Prostate gland (tissue), 2 donors: ENCODE results near the gene MAGI2. TPM values are rescaled to one million over a fixed set of nuclear protein-coding genes. Genes with fewer than 3 reads are reported as not detected.
"Not testable (repeated sequence)": the region's sequence is repeated elsewhere in the genome, so short reads cannot be mapped to it uniquely, and the experiment has no call there.

Experiments used
- DNase-seq: peaks from one replicate; pipeline ENCODE4 v3.0.0-alpha.2; 2019; ENCODE audit warnings: low spot score
- H3K27ac ChIP-seq, 2 donors: fragments of 200-600 bp; sonication (generic); 2 replicates each; pipeline ENCODE4 v1.5.1; 2017 to 2019
- H3K27me3 ChIP-seq: fragments of 200-600 bp; sonication (generic); replicated peaks from 2 replicates; pipeline ENCODE4 v1.5.1; 2019; ENCODE audit not compliant: insufficient read depth
- H3K36me3 ChIP-seq, 2 donors: fragments of 200-600 bp; sonication (generic); 1 replicate in 1 of 2; 2 replicates in 1 of 2; pipeline versions ENCODE4 v1.5.1 to v1.8.1; 2017 to 2019
- H3K4me1 ChIP-seq: fragments of 200-600 bp; sonication (generic); replicated peaks from 2 replicates; pipeline ENCODE4 v1.5.1; 2019
- H3K4me3 ChIP-seq, 2 donors: fragments of 200-600 bp; sonication (generic); 2 replicates each; pipeline ENCODE4 v1.5.1; 2017 to 2019
- H3K9me3 ChIP-seq: fragments of 200-600 bp; sonication (generic); 2 replicates; pipeline ENCODE4 v1.5.1; 2017
- CTCF ChIP-seq, 4 experiments: fragments of 200-600 bp in 2 of 4; fragments of 450-650 bp in 2 of 4; sonication (generic) in 2 of 4; IDR thresholded peaks; 1 replicate in 3 of 4; 2 replicates in 1 of 4; pipeline ENCODE4 v1.5.1; 2016 to 2019; ENCODE audit warnings: antibody characterized with exemption in 4 of 4, mild to moderate bottlenecking in 2 of 4, moderate library complexity in 2 of 4
- POLR2A ChIP-seq: fragments of 450-650 bp; IDR thresholded peaks from one replicate; pipeline ENCODE4 v1.6.1; 2016; ENCODE audit warnings: antibody characterized with exemption, mild to moderate bottlenecking
- POLR2AphosphoS5 ChIP-seq: sonication (generic); formaldehyde crosslinking; IDR thresholded peaks from one replicate; pipeline ENCODE4 v1.6.1; 2017; ENCODE audit warnings: antibody characterized with exemption
- WGBS: methylation state at CpG from one replicate; pipeline ENCODE4 v1.1.5; 2018; 5-methylcytosine and 5-hydroxymethylcytosine counted together
- intact Hi-C: fragments of 100-400 bp; cut with DNase I; formaldehyde crosslinking; loops from one replicate; pipeline ENCODE4 v1.14.2; 2022
- total RNA-seq, 2 donors: library from RNA; depleted of rRNA; stranded (reverse); fragments of >200 nt; gene quantifications; one replicate each; pipeline ENCODE4 v1.1.0, GENCODE V29; 2016

MAGI2 gene
- total RNA-seq, 2 donors from 2014 or later, result 27.1 to 31.3 TPM

- 70% methylated on average over 2 of the region's 2 CpGs for WGBS
- intact Hi-C loops, result no loop called here
- H3K4me3 ChIP-seq, result no peak overlapping the region
- H3K4me1 ChIP-seq, result no peaks in the 10 kb centered on the region
- DNase-seq, result no peak
- H3K27me3 ChIP-seq, result no peaks in the 10 kb centered on the region
- no peaks in the 10 kb centered on the region for H3K36me3 ChIP-seq
- no peak overlapping the region for H3K27ac ChIP-seq
- no peaks in the 10 kb centered on the region for H3K9me3 ChIP-seq
- TF ChIP-seq CTCF (IDR thresholded peaks at IDR 0.05) (no peak), POLR2A (no peak), POLR2AphosphoS5 (no peak)
These were observed 417.1 kb downstream of the MAGI2 start for GRCh38 chr7:79036356-79036755.

GRCh38 chr7:79035858-79036257 lies 417.6 kb downstream of the MAGI2 start:
- Histone ChIP-seq H3K27me3 (no peaks in the 10 kb centered on the region), H3K4me3 (no peak overlapping the region), H3K36me3 (no peaks in the 10 kb centered on the region), H3K4me1 (no peaks in the 10 kb centered on the region), H3K27ac (no peak overlapping the region), H3K9me3 (no peaks in the 10 kb centered on the region)
- no peak for TF ChIP-seq POLR2AphosphoS5
- no peak for TF ChIP-seq POLR2A
- no peak for TF ChIP-seq CTCF (IDR thresholded peaks at IDR 0.05)
- intact Hi-C loops, result no loop called here
- WGBS, result 77% methylated on average over 3 of the region's 3 CpGs
- no peak for DNase-seq

GRCh38 chr7:79034730-79035129 lies 418.7 kb downstream of the MAGI2 start:
- 73% methylated on average over 5 of the region's 5 CpGs for WGBS

GRCh38 chr7:79019711-79020110 lies 433.8 kb downstream of the MAGI2 start:
- DNase-seq, H3K27me3 ChIP-seq, H3K27ac ChIP-seq, H3K4me1 ChIP-seq, H3K36me3 ChIP-seq, H3K4me3 ChIP-seq, intact Hi-C loops, H3K9me3 ChIP-seq: not testable (repeated sequence)
- WGBS, result 86% methylated on average over 2 of the region's 2 CpGs

More at GRCh38 chr7:79034730-79035129, 418.7 kb downstream of the MAGI2 start:
- TF ChIP-seq POLR2AphosphoS5 (no peak), POLR2A (no peak), CTCF (IDR thresholded peaks at IDR 0.05) (no peak)
- Histone ChIP-seq H3K27ac (no peak overlapping the region), H3K4me1 (no peaks in the 10 kb centered on the region), H3K9me3 (no peaks in the 10 kb centered on the region), H3K4me3 (no peak overlapping the region), H3K27me3 (no peaks in the 10 kb centered on the region), H3K36me3 (no peaks in the 10 kb centered on the region)
- DNase-seq, result no peak
- intact Hi-C loops, result no loop called here

- WGBS, result 89% methylated on average over 2 of the region's 2 CpGs
- TF ChIP-seq CTCF (IDR thresholded peaks at IDR 0.05) (no peak), POLR2AphosphoS5 (no peak), POLR2A (no peak)
- intact Hi-C loops, result no loop called here
These were observed 441.5 kb downstream of the MAGI2 start for GRCh38 chr7:79011921-79012320.

More at GRCh38 chr7:79011921-79012320, 441.5 kb downstream of the MAGI2 start:
- no peaks in the 10 kb centered on the region for H3K27me3 ChIP-seq
- H3K9me3 ChIP-seq, result no peaks in the 10 kb centered on the region
- H3K4me1 ChIP-seq, result no peaks in the 10 kb centered on the region
- no peak for DNase-seq
- H3K36me3 ChIP-seq, result no peaks in the 10 kb centered on the region
- no peak overlapping the region for H3K4me3 ChIP-seq
- no peak overlapping the region for H3K27ac ChIP-seq
